H1 (cell line): ENCODE data around the gene IRF3. TPM values are rescaled to one million over a fixed set of nuclear protein-coding genes. Genes with fewer than 3 reads are reported as not detected.

Experiments
- CHD1 ChIP-seq: IDR thresholded peaks from 2 replicates; pipeline ENCODE4 v1.6.1; 2012; ENCODE audit warnings: low read depth, low read length, improper control_type of control experiment
- polyA plus RNA-seq, 7 experiments: library from polyadenylated mRNA; depleted of rRNA in 3 of 7; stranded (reverse) in 5 of 7; unstranded in 2 of 7; fragments of >200 nt in 5 of 7; fragments of 200-250 nt in 2 of 7; gene quantifications; 1 replicate in 5 of 7; 2 replicates in 1 of 7; 4 replicates in 1 of 7; pipeline versions ENCODE4 v1.2.1 to v1.2.3, GENCODE V29; 2011 to 2013; ENCODE audit warnings: missing spikeins in 2 of 7, mixed read lengths in 2 of 7
- total RNA-seq: library from RNA; stranded (reverse); fragmentation: NEBNext Ultra II Directional; extraction: Animal tissue kit (Norgen Biotek cat#: 25700); gene quantifications from 2 replicates; pipeline ENCODE4 v1.2.1, GENCODE V29; 2021
- TF ChIP-seq, protein P1 (sequence below): IDR thresholded peaks from 2 replicates; pipeline ENCODE4 v1.6.1; 2012; ENCODE audit warnings: inconsistent platforms
- TF ChIP-seq, protein P2 (sequence below): fragments of 300-600 bp; sonication (generic); IDR thresholded peaks from 2 replicates; pipeline ENCODE4 v1.7.1; 2012; ENCODE audit warnings: low read length, moderate library complexity, mild to moderate bottlenecking, inconsistent platforms; ENCODE audit not compliant: insufficient replicate concordance

The IRF3 gene
- total and polyA plus RNA-seq, 2 of the 8 experiments (the other 6 are each of a cell fraction or from before 2014, with no cell fraction given) = 103 to 114 TPM

DNA sequence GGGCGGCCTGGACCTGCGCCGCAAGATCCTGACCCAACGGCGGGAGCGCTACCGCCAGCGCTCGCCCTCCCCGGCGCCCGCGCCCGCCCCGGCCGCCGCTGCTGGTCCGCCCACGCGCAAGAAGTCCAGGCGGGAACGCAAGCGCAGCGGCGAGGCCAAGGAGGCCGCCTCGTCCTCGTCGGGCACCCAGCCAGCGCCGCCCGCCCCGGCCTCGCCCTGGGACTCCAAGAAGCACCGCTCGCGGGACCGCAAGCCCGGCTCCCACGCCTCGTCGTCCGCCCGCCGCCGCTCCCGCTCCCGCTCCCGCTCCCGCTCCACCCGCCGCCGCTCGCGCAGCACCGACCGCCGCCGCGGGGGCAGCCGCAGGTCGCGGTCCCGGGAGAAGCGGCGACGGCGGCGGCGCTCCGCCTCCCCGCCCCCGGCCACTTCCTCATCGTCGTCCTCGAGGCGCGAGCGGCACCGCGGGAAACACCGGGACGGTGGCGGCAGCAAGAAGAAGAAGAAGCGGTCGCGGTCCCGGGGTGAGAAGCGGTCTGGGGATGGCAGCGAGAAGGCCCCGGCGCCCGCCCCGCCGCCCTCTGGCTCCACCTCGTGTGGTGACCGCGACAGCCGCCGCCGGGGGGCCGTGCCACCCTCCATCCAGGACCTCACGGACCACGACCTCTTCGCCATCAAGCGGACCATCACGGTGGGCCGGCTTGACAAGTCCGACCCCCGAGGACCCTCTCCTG, 13.7 kb downstream of the IRF3 start (continued):
- TF ChIP-seq, protein P1, sequence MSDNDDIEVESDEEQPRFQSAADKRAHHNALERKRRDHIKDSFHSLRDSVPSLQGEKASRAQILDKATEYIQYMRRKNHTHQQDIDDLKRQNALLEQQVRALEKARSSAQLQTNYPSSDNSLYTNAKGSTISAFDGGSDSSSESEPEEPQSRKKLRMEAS = no peak
- TF ChIP-seq CHD1 = no peak
- TF ChIP-seq, protein P2, sequence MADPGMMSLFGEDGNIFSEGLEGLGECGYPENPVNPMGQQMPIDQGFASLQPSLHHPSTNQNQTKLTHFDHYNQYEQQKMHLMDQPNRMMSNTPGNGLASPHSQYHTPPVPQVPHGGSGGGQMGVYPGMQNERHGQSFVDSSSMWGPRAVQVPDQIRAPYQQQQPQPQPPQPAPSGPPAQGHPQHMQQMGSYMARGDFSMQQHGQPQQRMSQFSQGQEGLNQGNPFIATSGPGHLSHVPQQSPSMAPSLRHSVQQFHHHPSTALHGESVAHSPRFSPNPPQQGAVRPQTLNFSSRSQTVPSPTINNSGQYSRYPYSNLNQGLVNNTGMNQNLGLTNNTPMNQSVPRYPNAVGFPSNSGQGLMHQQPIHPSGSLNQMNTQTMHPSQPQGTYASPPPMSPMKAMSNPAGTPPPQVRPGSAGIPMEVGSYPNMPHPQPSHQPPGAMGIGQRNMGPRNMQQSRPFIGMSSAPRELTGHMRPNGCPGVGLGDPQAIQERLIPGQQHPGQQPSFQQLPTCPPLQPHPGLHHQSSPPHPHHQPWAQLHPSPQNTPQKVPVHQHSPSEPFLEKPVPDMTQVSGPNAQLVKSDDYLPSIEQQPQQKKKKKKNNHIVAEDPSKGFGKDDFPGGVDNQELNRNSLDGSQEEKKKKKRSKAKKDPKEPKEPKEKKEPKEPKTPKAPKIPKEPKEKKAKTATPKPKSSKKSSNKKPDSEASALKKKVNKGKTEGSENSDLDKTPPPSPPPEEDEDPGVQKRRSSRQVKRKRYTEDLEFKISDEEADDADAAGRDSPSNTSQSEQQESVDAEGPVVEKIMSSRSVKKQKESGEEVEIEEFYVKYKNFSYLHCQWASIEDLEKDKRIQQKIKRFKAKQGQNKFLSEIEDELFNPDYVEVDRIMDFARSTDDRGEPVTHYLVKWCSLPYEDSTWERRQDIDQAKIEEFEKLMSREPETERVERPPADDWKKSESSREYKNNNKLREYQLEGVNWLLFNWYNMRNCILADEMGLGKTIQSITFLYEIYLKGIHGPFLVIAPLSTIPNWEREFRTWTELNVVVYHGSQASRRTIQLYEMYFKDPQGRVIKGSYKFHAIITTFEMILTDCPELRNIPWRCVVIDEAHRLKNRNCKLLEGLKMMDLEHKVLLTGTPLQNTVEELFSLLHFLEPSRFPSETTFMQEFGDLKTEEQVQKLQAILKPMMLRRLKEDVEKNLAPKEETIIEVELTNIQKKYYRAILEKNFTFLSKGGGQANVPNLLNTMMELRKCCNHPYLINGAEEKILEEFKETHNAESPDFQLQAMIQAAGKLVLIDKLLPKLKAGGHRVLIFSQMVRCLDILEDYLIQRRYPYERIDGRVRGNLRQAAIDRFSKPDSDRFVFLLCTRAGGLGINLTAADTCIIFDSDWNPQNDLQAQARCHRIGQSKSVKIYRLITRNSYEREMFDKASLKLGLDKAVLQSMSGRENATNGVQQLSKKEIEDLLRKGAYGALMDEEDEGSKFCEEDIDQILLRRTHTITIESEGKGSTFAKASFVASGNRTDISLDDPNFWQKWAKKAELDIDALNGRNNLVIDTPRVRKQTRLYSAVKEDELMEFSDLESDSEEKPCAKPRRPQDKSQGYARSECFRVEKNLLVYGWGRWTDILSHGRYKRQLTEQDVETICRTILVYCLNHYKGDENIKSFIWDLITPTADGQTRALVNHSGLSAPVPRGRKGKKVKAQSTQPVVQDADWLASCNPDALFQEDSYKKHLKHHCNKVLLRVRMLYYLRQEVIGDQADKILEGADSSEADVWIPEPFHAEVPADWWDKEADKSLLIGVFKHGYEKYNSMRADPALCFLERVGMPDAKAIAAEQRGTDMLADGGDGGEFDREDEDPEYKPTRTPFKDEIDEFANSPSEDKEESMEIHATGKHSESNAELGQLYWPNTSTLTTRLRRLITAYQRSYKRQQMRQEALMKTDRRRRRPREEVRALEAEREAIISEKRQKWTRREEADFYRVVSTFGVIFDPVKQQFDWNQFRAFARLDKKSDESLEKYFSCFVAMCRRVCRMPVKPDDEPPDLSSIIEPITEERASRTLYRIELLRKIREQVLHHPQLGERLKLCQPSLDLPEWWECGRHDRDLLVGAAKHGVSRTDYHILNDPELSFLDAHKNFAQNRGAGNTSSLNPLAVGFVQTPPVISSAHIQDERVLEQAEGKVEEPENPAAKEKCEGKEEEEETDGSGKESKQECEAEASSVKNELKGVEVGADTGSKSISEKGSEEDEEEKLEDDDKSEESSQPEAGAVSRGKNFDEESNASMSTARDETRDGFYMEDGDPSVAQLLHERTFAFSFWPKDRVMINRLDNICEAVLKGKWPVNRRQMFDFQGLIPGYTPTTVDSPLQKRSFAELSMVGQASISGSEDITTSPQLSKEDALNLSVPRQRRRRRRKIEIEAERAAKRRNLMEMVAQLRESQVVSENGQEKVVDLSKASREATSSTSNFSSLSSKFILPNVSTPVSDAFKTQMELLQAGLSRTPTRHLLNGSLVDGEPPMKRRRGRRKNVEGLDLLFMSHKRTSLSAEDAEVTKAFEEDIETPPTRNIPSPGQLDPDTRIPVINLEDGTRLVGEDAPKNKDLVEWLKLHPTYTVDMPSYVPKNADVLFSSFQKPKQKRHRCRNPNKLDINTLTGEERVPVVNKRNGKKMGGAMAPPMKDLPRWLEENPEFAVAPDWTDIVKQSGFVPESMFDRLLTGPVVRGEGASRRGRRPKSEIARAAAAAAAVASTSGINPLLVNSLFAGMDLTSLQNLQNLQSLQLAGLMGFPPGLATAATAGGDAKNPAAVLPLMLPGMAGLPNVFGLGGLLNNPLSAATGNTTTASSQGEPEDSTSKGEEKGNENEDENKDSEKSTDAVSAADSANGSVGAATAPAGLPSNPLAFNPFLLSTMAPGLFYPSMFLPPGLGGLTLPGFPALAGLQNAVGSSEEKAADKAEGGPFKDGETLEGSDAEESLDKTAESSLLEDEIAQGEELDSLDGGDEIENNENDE = no peak
